Measurements from ENCODE around the gene ZSCAN16. TPM values are rescaled to one million over a fixed set of nuclear protein-coding genes. Genes with fewer than 3 reads are reported as not detected.
"Not testable (repeated sequence)": the region's sequence is repeated elsewhere in the genome, so short reads cannot be mapped to it uniquely, and the experiment has no call there.

The ZSCAN16 gene
- 1 to 10 TPM; 2.9 to 4.5 TPM for total RNA-seq

GRCh38 chr6:28124350-28124970, at the start of gene ZSCAN16:
TSS of gene ZSCAN16 (plus strand) at chr6:28124609. CDS start at chr6:28125444, 835 bp downstream.
- H3K36me3 Mint-ChIP-seq (ENCODE audit: low read depth) = peaks cover 56% of the 10 kb centered on the region
- ChIA-PET POLR2A (interaction anchor here (1.0 to 3.2 kb wide), 10 partner anchors 12 to 315 kb away, joined by 3 to 24 read pairs (median 5); partner anchors contain the start of genes ZKSCAN4 and ZKSCAN8), CTCF (interaction anchor here (0.9 to 3.1 kb wide), 5 partner anchors 9 to 381 kb away, joined by 3 to 13 read pairs (median 8); partner anchors contain the start of gene ZKSCAN8)
- no peaks in the 10 kb centered on the region for H3K9me3 Mint-ChIP-seq (ENCODE audit: insufficient read depth)
- peak; percentile 99 for ATAC-seq
- peaks cover 45% of the 10 kb centered on the region for H3K4me1 Mint-ChIP-seq (ENCODE audit: low read depth)
- H3K27me3 Mint-ChIP-seq (ENCODE audit: low read depth) = no peaks in the 10 kb centered on the region
- peak; percentile 81 for DNase-seq
- H3K27ac Mint-ChIP-seq = peak within 1 kb of the TSS; percentile 90
- H3K4me3 Mint-ChIP-seq = peak within 1 kb of the TSS; percentile 92

GRCh38 chr6:28078050-28078449, 46.4 kb upstream of the ZSCAN16 start:
- no peaks in the 10 kb centered on the region for H3K9me3 Mint-ChIP-seq (ENCODE audit: insufficient read depth)
- ChIA-PET POLR2A (interaction anchor here (0.6 to 0.9 kb wide), 2 partner anchors 203 to 240 kb away, joined by 3 read pairs; partner anchors contain the start of gene PGBD1), CTCF (no interaction called here)
- H3K36me3 Mint-ChIP-seq (ENCODE audit: low read depth) = no peaks in the 10 kb centered on the region
- no peak for DNase-seq
- no peak for ATAC-seq
- H3K27me3 Mint-ChIP-seq (ENCODE audit: low read depth) = no peaks in the 10 kb centered on the region
- peaks cover 17% of the 10 kb centered on the region for H3K4me1 Mint-ChIP-seq (ENCODE audit: low read depth)
- H3K4me3 Mint-ChIP-seq = no peak overlapping the region
- H3K27ac Mint-ChIP-seq = no peak overlapping the region

GRCh38 chr6:28078836-28079235, 45.6 kb upstream of the ZSCAN16 start:
- ATAC-seq = no peak
- no peaks in the 10 kb centered on the region for H3K27me3 Mint-ChIP-seq (ENCODE audit: low read depth)
- no peaks in the 10 kb centered on the region for H3K36me3 Mint-ChIP-seq (ENCODE audit: low read depth)
- ChIA-PET POLR2A (no interaction called here), CTCF (no interaction called here)
- H3K27ac Mint-ChIP-seq = no peak overlapping the region
- H3K4me3 Mint-ChIP-seq = peak overlapping the region; percentile 35
- no peak for DNase-seq
- no peaks in the 10 kb centered on the region for H3K9me3 Mint-ChIP-seq (ENCODE audit: insufficient read depth)
- peaks cover 17% of the 10 kb centered on the region for H3K4me1 Mint-ChIP-seq (ENCODE audit: low read depth)

GRCh38 chr6:28080381-28080630, 44.1 kb upstream of the ZSCAN16 start, which contains the start of gene ZNF165:
TSS of gene ZNF165 (plus strand) at chr6:28080568. CDS start at chr6:28085481, 4,913 bp downstream.
- Mint-ChIP-seq H3K4me1 (ENCODE audit: low read depth) (peaks cover 17% of the 10 kb centered on the region), H3K27ac (peak within 1 kb of the TSS; percentile 90), H3K4me3 (peak within 1 kb of the TSS; percentile 96)
- H3K36me3 Mint-ChIP-seq (ENCODE audit: low read depth); H3K9me3 Mint-ChIP-seq (ENCODE audit: insufficient read depth); CTCF ChIA-PET; H3K27me3 Mint-ChIP-seq (ENCODE audit: low read depth); POLR2A ChIA-PET; DNase-seq: not testable (repeated sequence)
- ATAC-seq = peak; percentile 49

- ChIA-PET POLR2A (interaction anchor here (0.9 kb wide), 1 partner anchor 758 kb away, joined by 3 read pairs; no protein-coding TSS in a partner anchor), CTCF (interaction anchor here (1.8 kb wide), 1 partner anchor 24 kb away, joined by 11 read pairs; no protein-coding TSS in a partner anchor)
- no peaks in the 10 kb centered on the region for H3K9me3 Mint-ChIP-seq (ENCODE audit: insufficient read depth)
- H3K27me3 Mint-ChIP-seq (ENCODE audit: low read depth) = no peaks in the 10 kb centered on the region
- peak overlapping the region; percentile 96 for H3K4me3 Mint-ChIP-seq
- H3K4me1 Mint-ChIP-seq (ENCODE audit: low read depth) = peaks cover 17% of the 10 kb centered on the region
- H3K36me3 Mint-ChIP-seq (ENCODE audit: low read depth) = no peaks in the 10 kb centered on the region
- ATAC-seq (peak; percentile 82), DNase-seq (peak; percentile 92)
- peak overlapping the region; percentile 90 for H3K27ac Mint-ChIP-seq
Measured at GRCh38 chr6:28080631-28081485, 43.6 kb upstream of the ZSCAN16 start.

GRCh38 chr6:28081486-28081751, 43.0 kb upstream of the ZSCAN16 start:
- Mint-ChIP-seq H3K9me3 (ENCODE audit: insufficient read depth) (no peaks in the 10 kb centered on the region), H3K4me3 (peak overlapping the region; percentile 96), H3K27me3 (ENCODE audit: low read depth) (no peaks in the 10 kb centered on the region), H3K36me3 (ENCODE audit: low read depth) (no peaks in the 10 kb centered on the region), H3K27ac (peak overlapping the region; percentile 90), H3K4me1 (ENCODE audit: low read depth) (peaks cover 17% of the 10 kb centered on the region)
- ChIA-PET CTCF (interaction anchor here (1.8 kb wide), 1 partner anchor 23 kb away, joined by 11 read pairs; no protein-coding TSS in a partner anchor), POLR2A (interaction anchor here (0.9 kb wide), 1 partner anchor 757 kb away, joined by 3 read pairs; no protein-coding TSS in a partner anchor)
- ATAC-seq (peak; percentile 53), DNase-seq (peak; percentile 42)

GRCh38 chr6:28082939-28083338, 41.5 kb upstream of the ZSCAN16 start:
- ChIA-PET CTCF (no interaction called here), POLR2A (no interaction called here)
- ATAC-seq (no peak), DNase-seq (no peak)
- no peak overlapping the region for H3K4me3 Mint-ChIP-seq
- no peaks in the 10 kb centered on the region for H3K27me3 Mint-ChIP-seq (ENCODE audit: low read depth)
- H3K27ac Mint-ChIP-seq = no peak overlapping the region
- peaks cover 6% of the 10 kb centered on the region for H3K9me3 Mint-ChIP-seq (ENCODE audit: insufficient read depth)
- H3K36me3 Mint-ChIP-seq (ENCODE audit: low read depth) = peaks cover 5% of the 10 kb centered on the region
- H3K4me1 Mint-ChIP-seq (ENCODE audit: low read depth) = peaks cover 17% of the 10 kb centered on the region

GRCh38 chr6:28089054-28089453, 35.4 kb upstream of the ZSCAN16 start:
- Mint-ChIP-seq H3K27ac (no peak overlapping the region), H3K4me1 (ENCODE audit: low read depth) (peaks cover 8% of the 10 kb centered on the region), H3K27me3 (ENCODE audit: low read depth) (peaks cover 2% of the 10 kb centered on the region), H3K36me3 (ENCODE audit: low read depth) (peaks cover 31% of the 10 kb centered on the region), H3K4me3 (no peak overlapping the region), H3K9me3 (ENCODE audit: insufficient read depth) (peaks cover 33% of the 10 kb centered on the region)
- CTCF ChIA-PET = no interaction called here
- no peak for ATAC-seq
- POLR2A ChIA-PET = interaction anchor here (1.7 kb wide), 1 partner anchor 16 kb away, joined by 5 read pairs; no protein-coding TSS in a partner anchor
- no peak for DNase-seq

- H3K36me3 Mint-ChIP-seq (ENCODE audit: low read depth) = peaks cover 31% of the 10 kb centered on the region
- POLR2A ChIA-PET = no interaction called here
- DNase-seq (no peak), ATAC-seq (no peak)
- H3K4me1 Mint-ChIP-seq (ENCODE audit: low read depth) = peaks cover 8% of the 10 kb centered on the region
- H3K27ac Mint-ChIP-seq = no peak overlapping the region
- H3K27me3 Mint-ChIP-seq (ENCODE audit: low read depth) = peaks cover 4% of the 10 kb centered on the region
- no peak overlapping the region for H3K4me3 Mint-ChIP-seq
- CTCF ChIA-PET = interaction anchor here (0.6 kb wide), 2 partner anchors 321 to 1646 kb away, joined by 3 read pairs; no protein-coding TSS in a partner anchor
- H3K9me3 Mint-ChIP-seq (ENCODE audit: insufficient read depth) = peaks cover 33% of the 10 kb centered on the region
Measured at GRCh38 chr6:28090917-28091586, 33.4 kb upstream of the ZSCAN16 start.

- Mint-ChIP-seq H3K4me1 (ENCODE audit: low read depth) (peaks cover 14% of the 10 kb centered on the region), H3K27me3 (ENCODE audit: low read depth) (peaks cover 25% of the 10 kb centered on the region)
- H3K36me3 Mint-ChIP-seq (ENCODE audit: low read depth); H3K27ac Mint-ChIP-seq; ATAC-seq; DNase-seq; H3K4me3 Mint-ChIP-seq; H3K9me3 Mint-ChIP-seq (ENCODE audit: insufficient read depth); POLR2A ChIA-PET; CTCF ChIA-PET: not testable (repeated sequence)
Measured at GRCh38 chr6:28102222-28102621, 22.2 kb upstream of the ZSCAN16 start.

- POLR2A ChIA-PET, H3K27ac Mint-ChIP-seq: not testable (repeated sequence)
Measured at GRCh38 chr6:28102699-28103098, 21.7 kb upstream of the ZSCAN16 start.

More at GRCh38 chr6:28102699-28103098, 21.7 kb upstream of the ZSCAN16 start:
- H3K9me3 Mint-ChIP-seq (ENCODE audit: insufficient read depth); H3K4me3 Mint-ChIP-seq; H3K36me3 Mint-ChIP-seq (ENCODE audit: low read depth); ATAC-seq; CTCF ChIA-PET; DNase-seq: not testable (repeated sequence)
- Mint-ChIP-seq H3K4me1 (ENCODE audit: low read depth) (peaks cover 14% of the 10 kb centered on the region), H3K27me3 (ENCODE audit: low read depth) (peaks cover 25% of the 10 kb centered on the region)
